GM12891 (cell line): ENCODE data around the gene CROCC2.

Experiments
- POLR2A ChIP-seq: IDR thresholded peaks from 2 replicates; pipeline ENCODE4 v1.6.1; 2011; ENCODE audit warnings: low read depth, low read length, control low read depth
- POLR2AphosphoS5 ChIP-seq: IDR thresholded peaks from 2 replicates; pipeline ENCODE4 v1.6.1; 2011; ENCODE audit warnings: low read depth, low read length, control low read depth

DNA sequence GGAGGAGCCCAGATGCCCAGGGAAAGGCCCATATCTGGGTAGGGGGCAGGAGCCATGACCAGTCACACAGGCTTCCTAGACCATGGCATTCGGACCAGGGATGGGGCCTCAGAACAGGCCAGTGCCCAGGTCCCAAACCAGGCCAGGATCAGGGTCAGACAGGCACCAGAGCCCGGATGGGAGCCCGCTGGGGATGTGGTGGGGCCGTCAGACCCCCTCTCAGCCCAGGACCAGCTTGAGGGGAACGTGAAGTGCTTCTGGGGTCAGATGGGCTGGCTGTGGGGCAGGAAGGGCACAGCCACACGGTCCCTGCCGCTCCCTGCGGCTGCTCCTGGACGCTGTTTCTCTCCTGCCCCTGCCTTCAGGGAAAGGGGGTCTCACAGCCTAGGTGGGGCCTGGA, 131.4 kb downstream of the CROCC2 start:
- TF ChIP-seq POLR2AphosphoS5, result no peak
- TF ChIP-seq POLR2A, result no peak
